SK-N-SH (cell line): Measurements from ENCODE around the gene SPRY2. TPM values are rescaled to one million over a fixed set of nuclear protein-coding genes. Genes with fewer than 3 reads are reported as not detected.

Experiments
- CTCF ChIA-PET: fragments of 300-600, 350-600 bp; formaldehyde crosslinking; extraction: SDS; loops from one replicate; lab custom pipeline; 2021; lab: Yijun Ruan, JAX
- POLR2A ChIA-PET: fragments of 350-600 bp; sonication (Branson Sonifier 250); formaldehyde crosslinking; extraction: SDS; loops from one replicate; lab custom pipeline; 2020; ENCODE audit warnings: antibody characterized with exemption, inconsistent platforms; lab: Yijun Ruan, JAX
- DNase-seq: peaks from one replicate; pipeline ENCODE4 v3.0.0; 2012
- H2AFZ ChIP-seq: fragments of 200-600 bp; sonication (generic); 2 replicates; pipeline ENCODE4 v1.8.1; 2016; ENCODE audit warnings: antibody characterized with exemption, mild to moderate bottlenecking, low read depth
- H3F3A ChIP-seq: fragments of 200-600 bp; sonication (generic); replicated peaks from 2 replicates; pipeline ENCODE3; 2016; ENCODE audit warnings: antibody characterized with exemption, mild to moderate bottlenecking; ENCODE audit not compliant: insufficient read depth
- H3K27ac ChIP-seq, 2 experiments: fragments of 200-500 bp in 1 of 2; fragments of 200-600 bp in 1 of 2; sonication (Bioruptor generic) in 1 of 2; sonication (generic), shearing (Covaris generic) in 1 of 2; 2 replicates each; pipeline versions ENCODE4 v1.5.1 to v1.6.1; 2014 to 2016; ENCODE audit warnings: low read depth in 2 of 2, inconsistent platforms in 1 of 2, low read length in 1 of 2, mild to moderate bottlenecking in 1 of 2, mixed read lengths in 1 of 2
- H3K27me3 ChIP-seq: fragments of 200-600 bp; sonication (generic), shearing (Covaris generic); 2 replicates; pipeline ENCODE4 v1.6.1; 2016; ENCODE audit warnings: mixed run types; ENCODE audit not compliant: insufficient read depth
- H3K36me3 ChIP-seq, 2 experiments: fragments of 200-500 bp in 1 of 2; fragments of 200-600 bp in 1 of 2; sonication (Bioruptor generic) in 1 of 2; sonication (generic) in 1 of 2; replicated peaks in 1 of 2; 2 replicates each; pipeline versions ENCODE3 to v1.5.1; 2014 to 2016; ENCODE audit warnings: low read length in 1 of 2, mild to moderate bottlenecking in 1 of 2; ENCODE audit not compliant: insufficient read depth in 2 of 2, control insufficient read depth in 1 of 2
- H3K4me1 ChIP-seq, 2 experiments: fragments of 200-500 bp in 1 of 2; fragments of 200-600 bp in 1 of 2; sonication (Bioruptor generic) in 1 of 2; sonication (generic), shearing (Covaris generic) in 1 of 2; 2 replicates each; pipeline versions ENCODE4 v1.5.1 to v1.6.1; 2014 to 2016; ENCODE audit warnings: low read depth in 1 of 2, low read length in 1 of 2, mixed run types in 1 of 2; ENCODE audit not compliant: insufficient read depth in 2 of 2, control insufficient read depth in 1 of 2
- H3K4me2 ChIP-seq: fragments of 200-600 bp; sonication (generic), shearing (Covaris generic); 2 replicates; pipeline ENCODE4 v1.6.1; 2017; ENCODE audit warnings: mixed run types
- H3K4me3 ChIP-seq, 2 experiments: fragments of 200-500 bp in 1 of 2; fragments of 200-600 bp in 1 of 2; sonication (Bioruptor generic) in 1 of 2; sonication (generic), shearing (Covaris generic) in 1 of 2; 2 replicates each; pipeline versions ENCODE4 v1.5.1 to v1.8.1; 2014 to 2016; ENCODE audit warnings: low read depth in 2 of 2, inconsistent platforms in 1 of 2, low read length in 1 of 2, mild to moderate bottlenecking in 1 of 2, mixed read lengths in 1 of 2, moderate library complexity in 1 of 2
- H3K79me2 ChIP-seq: fragments of 200-600 bp; sonication (generic); 2 replicates; pipeline ENCODE4 v1.8.1; 2017; ENCODE audit warnings: mild to moderate bottlenecking; ENCODE audit not compliant: insufficient read depth
- H3K9ac ChIP-seq: fragments of 200-600 bp; sonication (generic); 2 replicates; pipeline ENCODE4 v1.6.1; 2017; ENCODE audit warnings: mixed run types
- H3K9me2 ChIP-seq: fragments of 200-600 bp; sonication (generic); 2 replicates; pipeline ENCODE4 v1.6.1; 2017; ENCODE audit warnings: mixed run types
- H3K9me3 ChIP-seq: fragments of 200-600 bp; sonication (generic); 2 replicates; pipeline ENCODE4 v1.6.1; 2017; ENCODE audit warnings: mixed run types, mild to moderate bottlenecking, moderate library complexity
- H4K20me1 ChIP-seq: fragments of 200-600 bp; sonication (generic); 2 replicates; pipeline ENCODE4 v1.6.1; 2017; ENCODE audit warnings: mild to moderate bottlenecking, mixed run types; ENCODE audit not compliant: insufficient read depth
- ELF1 ChIP-seq: IDR thresholded peaks from 2 replicates; pipeline ENCODE4 v1.4.0; 2012
- EP300 ChIP-seq, 2 experiments: IDR thresholded peaks; 2 replicates each; pipeline versions ENCODE4 v1.4.0 to v1.6.1; 2012; ENCODE audit warnings: borderline replicate concordance in 1 of 2, low read depth in 1 of 2, low read length in 1 of 2
- EZH2phosphoT487 ChIP-seq: fragments of 200-600 bp; sonication (generic); IDR thresholded peaks from 2 replicates; pipeline ENCODE4 v1.6.1; 2017; ENCODE audit warnings: low read depth, mixed run types, mild to moderate bottlenecking, antibody characterized with exemption, moderate library complexity, borderline replicate concordance
- FOSL2 ChIP-seq: IDR thresholded peaks from 2 replicates; pipeline ENCODE4 v1.4.0; 2012; ENCODE audit warnings: low read depth, mild to moderate bottlenecking, moderate library complexity, borderline replicate concordance
- FOXM1 ChIP-seq: IDR thresholded peaks from 2 replicates; pipeline ENCODE4 v1.4.0; 2012; ENCODE audit warnings: low read depth, mild to moderate bottlenecking
- GATA2 ChIP-seq: sonication (generic); formaldehyde crosslinking; IDR thresholded peaks from 2 replicates; pipeline ENCODE4 v1.5.0; 2020; ENCODE audit warnings: mild to moderate bottlenecking, missing genetic modification reagents
- JUND ChIP-seq: IDR thresholded peaks from 2 replicates; pipeline ENCODE4 v1.4.0; 2012
- MEF2A ChIP-seq: IDR thresholded peaks from 2 replicates; pipeline ENCODE4 v1.4.0; 2012; ENCODE audit warnings: low read depth, borderline replicate concordance
- MXI1 ChIP-seq: IDR thresholded peaks from 2 replicates; pipeline ENCODE4 v1.6.1; 2012; ENCODE audit warnings: mild to moderate bottlenecking, low read depth, low read length, improper control_type of control experiment
- NFIC ChIP-seq: IDR thresholded peaks from 2 replicates; pipeline ENCODE4 v1.4.0; 2012; ENCODE audit warnings: borderline replicate concordance
- NRF1 ChIP-seq: IDR thresholded peaks from 2 replicates; pipeline ENCODE4 v1.6.1; 2012; ENCODE audit warnings: low read depth, mild to moderate bottlenecking, low read length
- POLR2AphosphoS5 ChIP-seq: IDR thresholded peaks from 2 replicates; pipeline ENCODE4 v1.6.1; 2012; ENCODE audit warnings: low read depth, low read length
- RCOR1 ChIP-seq: fragments of 150-350 bp; IDR thresholded peaks from 2 replicates; pipeline ENCODE4 v1.6.1; 2017; ENCODE audit warnings: antibody characterized with exemption, low read length
- RFX5 ChIP-seq: IDR thresholded peaks from 2 replicates; pipeline ENCODE4 v1.6.1; 2012; ENCODE audit warnings: mild to moderate bottlenecking, improper control_type of control experiment, low read length
- SIN3A ChIP-seq: IDR thresholded peaks from 2 replicates; pipeline ENCODE4 v1.6.1; 2012; ENCODE audit warnings: low read depth, mild to moderate bottlenecking, low read length, moderate library complexity, borderline replicate concordance
- TCF12 ChIP-seq: IDR thresholded peaks from 2 replicates; pipeline ENCODE4 v1.4.0; 2012
- YY1 ChIP-seq: IDR thresholded peaks from 2 replicates; pipeline ENCODE4 v1.4.0; 2012; ENCODE audit warnings: low read depth, mild to moderate bottlenecking
- WGBS: methylation state at CpG from one replicate; pipeline ENCODE4 v1.1.6; 2017; ENCODE audit warnings: low lambda C conversion rate; 5-methylcytosine and 5-hydroxymethylcytosine counted together
- polyA plus RNA-seq, 3 experiments: library from polyadenylated mRNA; depleted of rRNA; stranded (reverse); fragments of >200 nt; gene quantifications; 2 replicates each; pipeline ENCODE4 v1.2.3, GENCODE V29; 2012
- TF ChIP-seq, protein P1 (sequence below): IDR thresholded peaks from 2 replicates; pipeline ENCODE4; 2012
- TF ChIP-seq, protein P2 (sequence below): fragments of 150-350 bp; IDR thresholded peaks from 2 replicates; pipeline ENCODE4 v1.6.1; 2016; ENCODE audit warnings: mild to moderate bottlenecking, low read depth, low read length
- TF ChIP-seq, protein P3 (sequence below): IDR thresholded peaks from 2 replicates; pipeline ENCODE4 v1.4.0; 2012; ENCODE audit warnings: low read depth, borderline replicate concordance
- TF ChIP-seq, protein P4 (sequence below): IDR thresholded peaks from 2 replicates; pipeline ENCODE4 v1.4.0; 2012; ENCODE audit warnings: low read depth
- TF ChIP-seq, protein P5 (sequence below): fragments of 150-350 bp; IDR thresholded peaks from 2 replicates; pipeline ENCODE4 v1.6.1; 2017; ENCODE audit warnings: antibody characterized with exemption, low read length, low read depth, borderline replicate concordance
- TF ChIP-seq, protein P6 (sequence below): IDR thresholded peaks from 2 replicates; pipeline ENCODE4 v1.4.0; 2012; ENCODE audit warnings: low read depth, borderline replicate concordance

SPRY2 gene
- polyA plus RNA-seq, 1 of the 3 experiments (the other 2 are of a cell fraction) = 122 TPM

DNA sequence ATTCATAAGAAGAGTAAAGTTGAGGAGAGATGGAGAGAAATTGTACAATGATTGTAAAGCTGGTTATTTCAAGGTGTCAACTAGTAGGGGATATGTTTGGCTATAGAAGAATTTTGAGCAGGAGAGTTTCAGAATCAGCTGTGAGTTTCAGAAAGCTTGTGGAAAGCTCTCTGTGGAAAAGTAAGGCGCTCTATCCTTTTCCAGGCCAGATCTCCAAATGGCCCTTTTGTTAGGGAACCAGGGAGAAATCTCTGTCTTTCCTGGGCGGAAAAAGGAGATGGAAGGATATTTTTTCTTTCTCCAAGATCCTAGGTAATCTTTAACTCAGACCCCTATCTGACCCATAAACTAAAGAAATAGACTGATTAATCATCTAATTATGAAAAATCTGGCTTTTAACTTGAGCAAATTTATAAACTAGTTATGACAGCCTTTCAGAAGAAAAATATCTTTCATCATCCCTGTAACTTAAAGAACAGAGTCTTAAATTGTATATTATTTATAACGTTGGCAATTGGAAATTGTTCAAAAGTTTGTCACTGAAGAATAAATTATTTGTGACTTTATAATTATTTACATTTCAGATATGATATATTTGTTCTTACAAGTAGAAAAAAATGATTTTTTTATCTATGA lies 34.5 kb downstream of the SPRY2 start:
- Histone ChIP-seq H3K9me2 (no peaks in the 10 kb centered on the region), H3K9me3 (no peaks in the 10 kb centered on the region), H3K27me3 (no peaks in the 10 kb centered on the region), H3K27ac (peak overlapping the region; percentile 29 to 56; a peak in 3 of 4 replicates), H3F3A (peaks cover 8% of the 10 kb centered on the region), H3K4me2 (0 out of 2 replicates have a peak overlapping the region, but pooled peaks have one; percentile 39)
- peak; percentile 15 for DNase-seq
- peak; percentile 55 for TF ChIP-seq TCF12
- TF ChIP-seq, protein P1, sequence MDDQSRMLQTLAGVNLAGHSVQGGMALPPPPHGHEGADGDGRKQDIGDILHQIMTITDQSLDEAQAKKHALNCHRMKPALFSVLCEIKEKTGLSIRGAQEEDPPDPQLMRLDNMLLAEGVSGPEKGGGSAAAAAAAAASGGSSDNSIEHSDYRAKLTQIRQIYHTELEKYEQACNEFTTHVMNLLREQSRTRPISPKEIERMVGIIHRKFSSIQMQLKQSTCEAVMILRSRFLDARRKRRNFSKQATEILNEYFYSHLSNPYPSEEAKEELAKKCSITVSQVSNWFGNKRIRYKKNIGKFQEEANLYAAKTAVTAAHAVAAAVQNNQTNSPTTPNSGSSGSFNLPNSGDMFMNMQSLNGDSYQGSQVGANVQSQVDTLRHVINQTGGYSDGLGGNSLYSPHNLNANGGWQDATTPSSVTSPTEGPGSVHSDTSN = peak; percentile 44; the same call in 1 of the 2 replicates
- TF ChIP-seq, protein P2, sequence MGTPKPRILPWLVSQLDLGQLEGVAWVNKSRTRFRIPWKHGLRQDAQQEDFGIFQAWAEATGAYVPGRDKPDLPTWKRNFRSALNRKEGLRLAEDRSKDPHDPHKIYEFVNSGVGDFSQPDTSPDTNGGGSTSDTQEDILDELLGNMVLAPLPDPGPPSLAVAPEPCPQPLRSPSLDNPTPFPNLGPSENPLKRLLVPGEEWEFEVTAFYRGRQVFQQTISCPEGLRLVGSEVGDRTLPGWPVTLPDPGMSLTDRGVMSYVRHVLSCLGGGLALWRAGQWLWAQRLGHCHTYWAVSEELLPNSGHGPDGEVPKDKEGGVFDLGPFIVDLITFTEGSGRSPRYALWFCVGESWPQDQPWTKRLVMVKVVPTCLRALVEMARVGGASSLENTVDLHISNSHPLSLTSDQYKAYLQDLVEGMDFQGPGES = no peak
- TF ChIP-seq, all 33 proteins: peak for 2
- no peaks in the 10 kb centered on the region for H4K20me1 ChIP-seq
- H3K36me3 ChIP-seq = no peaks in the 10 kb centered on the region
- H3K79me2 ChIP-seq = no peaks in the 10 kb centered on the region
- H3K9ac ChIP-seq = peak overlapping the region; percentile 29; the same call in 1 of the 2 replicates
- 56% methylated on average over 3 of the region's 3 CpGs for WGBS
- CTCF ChIA-PET = no interaction called here
- peak overlapping the region; percentile 34 for H2AFZ ChIP-seq
- POLR2A ChIA-PET = no interaction called here
- H3K4me1 ChIP-seq = peaks cover 0 to 9% of the 10 kb centered on the region in 2 experiments; a peak in 1 of 4 replicates
- H3K4me3 ChIP-seq = no peak overlapping the region; a peak in 1 of 4 replicates

DNA sequence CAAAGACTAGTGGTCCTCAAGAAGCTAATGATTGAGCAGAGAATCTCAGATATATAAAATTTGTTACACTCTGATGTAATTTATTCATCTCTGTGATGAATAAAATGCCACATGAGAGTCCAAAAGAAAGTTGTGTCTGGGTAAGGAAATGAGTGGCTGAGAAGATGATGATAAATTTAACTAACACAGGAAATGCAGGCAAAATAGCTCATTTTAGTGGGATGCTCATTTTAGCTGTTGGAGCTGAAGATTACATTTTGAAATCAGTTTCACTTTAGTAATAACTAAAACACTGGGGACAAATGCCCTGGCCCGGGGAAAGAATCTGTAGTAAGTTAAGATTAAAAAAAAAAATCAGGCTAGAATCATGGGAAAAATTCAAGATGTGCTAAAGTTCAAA lies 35.2 kb downstream of the SPRY2 start:
- peak overlapping the region; percentile 29; the same call in 1 of the 2 replicates for H3K9ac ChIP-seq
- no peaks in the 10 kb centered on the region for H3K36me3 ChIP-seq
- H3K4me2 ChIP-seq = peak overlapping the region; percentile 39; the same call in 1 of the 2 replicates
- TF ChIP-seq SIN3A (no peak), MXI1 (no peak), ELF1 (no peak), MEF2A (no peak), EZH2phosphoT487 (no peak), RCOR1 (no peak), GATA2 (CRISPR knock-in tag) (no peak), YY1 (no peak), NRF1 (no peak), RFX5 (no peak), FOXM1 (no peak), FOSL2 (no peak), NFIC (no peak), EP300 (IDR thresholded peaks at IDR 0.05; ENCODE audit: borderline replicate concordance in 1 of 2, low read depth in 1 of 2, low read length in 1 of 2) (no peak), JUND (no peak), POLR2AphosphoS5 (no peak)
- TF ChIP-seq, protein P3, sequence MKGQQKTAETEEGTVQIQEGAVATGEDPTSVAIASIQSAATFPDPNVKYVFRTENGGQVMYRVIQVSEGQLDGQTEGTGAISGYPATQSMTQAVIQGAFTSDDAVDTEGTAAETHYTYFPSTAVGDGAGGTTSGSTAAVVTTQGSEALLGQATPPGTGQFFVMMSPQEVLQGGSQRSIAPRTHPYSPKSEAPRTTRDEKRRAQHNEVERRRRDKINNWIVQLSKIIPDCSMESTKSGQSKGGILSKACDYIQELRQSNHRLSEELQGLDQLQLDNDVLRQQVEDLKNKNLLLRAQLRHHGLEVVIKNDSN = no peak
- TF ChIP-seq, protein P4, sequence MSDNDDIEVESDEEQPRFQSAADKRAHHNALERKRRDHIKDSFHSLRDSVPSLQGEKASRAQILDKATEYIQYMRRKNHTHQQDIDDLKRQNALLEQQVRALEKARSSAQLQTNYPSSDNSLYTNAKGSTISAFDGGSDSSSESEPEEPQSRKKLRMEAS = no peak
- TF ChIP-seq, protein P5, sequence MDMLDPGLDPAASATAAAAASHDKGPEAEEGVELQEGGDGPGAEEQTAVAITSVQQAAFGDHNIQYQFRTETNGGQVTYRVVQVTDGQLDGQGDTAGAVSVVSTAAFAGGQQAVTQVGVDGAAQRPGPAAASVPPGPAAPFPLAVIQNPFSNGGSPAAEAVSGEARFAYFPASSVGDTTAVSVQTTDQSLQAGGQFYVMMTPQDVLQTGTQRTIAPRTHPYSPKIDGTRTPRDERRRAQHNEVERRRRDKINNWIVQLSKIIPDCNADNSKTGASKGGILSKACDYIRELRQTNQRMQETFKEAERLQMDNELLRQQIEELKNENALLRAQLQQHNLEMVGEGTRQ = no peak
- TF ChIP-seq, protein P6, sequence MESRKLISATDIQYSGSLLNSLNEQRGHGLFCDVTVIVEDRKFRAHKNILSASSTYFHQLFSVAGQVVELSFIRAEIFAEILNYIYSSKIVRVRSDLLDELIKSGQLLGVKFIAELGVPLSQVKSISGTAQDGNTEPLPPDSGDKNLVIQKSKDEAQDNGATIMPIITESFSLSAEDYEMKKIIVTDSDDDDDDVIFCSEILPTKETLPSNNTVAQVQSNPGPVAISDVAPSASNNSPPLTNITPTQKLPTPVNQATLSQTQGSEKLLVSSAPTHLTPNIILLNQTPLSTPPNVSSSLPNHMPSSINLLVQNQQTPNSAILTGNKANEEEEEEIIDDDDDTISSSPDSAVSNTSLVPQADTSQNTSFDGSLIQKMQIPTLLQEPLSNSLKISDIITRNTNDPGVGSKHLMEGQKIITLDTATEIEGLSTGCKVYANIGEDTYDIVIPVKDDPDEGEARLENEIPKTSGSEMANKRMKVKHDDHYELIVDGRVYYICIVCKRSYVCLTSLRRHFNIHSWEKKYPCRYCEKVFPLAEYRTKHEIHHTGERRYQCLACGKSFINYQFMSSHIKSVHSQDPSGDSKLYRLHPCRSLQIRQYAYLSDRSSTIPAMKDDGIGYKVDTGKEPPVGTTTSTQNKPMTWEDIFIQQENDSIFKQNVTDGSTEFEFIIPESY = no peak
- H2AFZ ChIP-seq = peak overlapping the region; percentile 34; the same call in 1 of the 2 replicates
- ChIA-PET CTCF (no interaction called here), POLR2A (no interaction called here)
- no peak for DNase-seq
- peak overlapping the region in 1 of 2 experiments; percentile 16; a peak in 1 of 4 replicates for H3K4me3 ChIP-seq
- H3K79me2 ChIP-seq = no peaks in the 10 kb centered on the region
- no peaks in the 10 kb centered on the region for H3K9me2 ChIP-seq
- peak overlapping the region; percentile 29 to 56; a peak in 2 of 4 replicates for H3K27ac ChIP-seq
- H3K27me3 ChIP-seq = no peaks in the 10 kb centered on the region
- H3F3A ChIP-seq = peaks cover 8% of the 10 kb centered on the region
- WGBS = 46% methylated on average over 1 of the region's 1 CpG
- H4K20me1 ChIP-seq = no peaks in the 10 kb centered on the region
- H3K4me1 ChIP-seq = peaks cover 0 to 9% of the 10 kb centered on the region in 2 experiments; a peak in 1 of 4 replicates
- no peaks in the 10 kb centered on the region for H3K9me3 ChIP-seq
